C4-2B (cell line): ENCODE measurements around the gene PDLIM5.
"Not testable (repeated sequence)": the region's sequence is repeated elsewhere in the genome, so short reads cannot be mapped to it uniquely, and the experiment has no call there.

Source experiments
- CTCF ChIP-seq: fragments of 450-650 bp; conservative IDR thresholded peaks from 2 replicates; pipeline ENCODE4 v1.5.1; 2017; ENCODE audit warnings: mild to moderate bottlenecking
- ZFX ChIP-seq: fragments of 450-650 bp; IDR thresholded peaks from 2 replicates; pipeline ENCODE4 v1.6.1; 2017

- not testable (repeated sequence) for TF ChIP-seq CTCF, ZFX
Measured at GRCh38 chr4:94557632-94558031, 105.9 kb downstream of the PDLIM5 start.
